Right lobe of liver (tissue), 6 donors: ENCODE data around the gene OR5H15. TPM values are rescaled to one million over a fixed set of nuclear protein-coding genes. Genes with fewer than 3 reads are reported as not detected.
"Not testable (repeated sequence)": the region's sequence is repeated elsewhere in the genome, so short reads cannot be mapped to it uniquely, and the experiment has no call there.

ENCODE experiments used
- ATAC-seq, 4 donors: fragments of 200-7000 bp; cut with Tn5 transposase; one replicate each; pipeline ENCODE4 v1.9.1; 2020; ENCODE audit warnings: mild to moderate bottlenecking in 4 of 4, moderate library complexity in 4 of 4
- DNase-seq, 3 donors: peaks; one replicate each; pipeline ENCODE4 v3.0.0-alpha.2; 2020
- H3K27ac ChIP-seq, 3 donors: fragments of 200-600 bp; one replicate each; pipeline ENCODE4 v1.8.0; 2022
- H3K27me3 ChIP-seq, 2 donors: fragments of 200-600 bp; one replicate each; pipeline ENCODE4 v1.8.0; 2022
- H3K36me3 ChIP-seq, 4 donors: fragments of 200-600 bp; sonication (generic) in 1 of 4; one replicate each; pipeline versions ENCODE4 v1.5.1 to v1.8.0; 2017 to 2022; ENCODE audit warnings: control low read depth in 1 of 4
- H3K4me1 ChIP-seq, 4 donors: fragments of 200-600 bp; sonication (generic) in 1 of 4; one replicate each; pipeline versions ENCODE4 v1.5.1 to v1.8.0; 2017 to 2022; ENCODE audit warnings: control low read depth in 1 of 4
- H3K4me3 ChIP-seq, 3 donors: fragments of 200-600 bp; one replicate each; pipeline ENCODE4 v1.8.0; 2022
- H3K9me3 ChIP-seq, 4 donors: fragments of 200-600 bp; sonication (generic) in 1 of 4; one replicate each; pipeline versions ENCODE4 v1.5.1 to v1.8.0; 2017 to 2022; ENCODE audit warnings: control low read depth in 1 of 4
- POLR2A ChIP-seq: fragments of 450-650 bp; IDR thresholded peaks from one replicate; pipeline ENCODE4 v1.6.1; 2017; ENCODE audit warnings: antibody characterized with exemption, mild to moderate bottlenecking
- WGBS: methylation state at CpG from one replicate; pipeline ENCODE4 v1.1.6; 2018; ENCODE audit warnings: low coverage, low lambda C conversion rate; ENCODE audit not compliant: insufficient coverage; ENCODE audit errors: missing lambda C conversion rate; 5-methylcytosine and 5-hydroxymethylcytosine counted together
- intact Hi-C, 2 donors: fragments of 100-400 bp; cut with DNase I; formaldehyde crosslinking; loops; one replicate each; pipeline versions ENCODE4 v1.11.2 to v1.14.1; 2022
- long read RNA-seq: library from polyadenylated mRNA; unstranded; transcript quantifications from one replicate; pipeline ENCODE4 v2.0.0, GENCODE V29; 2019
- total RNA-seq, 6 experiments: library from RNA; depleted of rRNA in 2 of 6; stranded (reverse); fragments of >200 nt in 2 of 6; fragmentation: NEBNext Ultra II Directional in 3 of 6; extraction: Animal tissue kit (Norgen Biotek cat#: 25700) in 3 of 6; gene quantifications; one replicate each; pipeline versions ENCODE4 v1.1.0 to v1.2.4, GENCODE V29; 2016 to 2023
- TF ChIP-seq, protein P1 (sequence below), 4 donors: fragments of 200-600 bp in 3 of 4; fragments of 450-650 bp in 1 of 4; IDR thresholded peaks; one replicate each; pipeline versions ENCODE4 v1.5.1 to v1.8.0; 2016 to 2022; ENCODE audit warnings: antibody characterized with exemption in 4 of 4, mild to moderate bottlenecking in 2 of 4
- donor health status: DM: no; HTN: yes; CAD: no.
- donor health status: DM: no; HTN: no; CAD: no.
- donor health status: DM: no; HTN: no; CAD: no.
- donor health status: DM: no; HTN: yes; CAD: no.
- donor health status: DM: no; HTN: yes; CAD: no.

OR5H15 gene
- not detected for total RNA-seq
- long read RNA-seq = 0 reads

DNA sequence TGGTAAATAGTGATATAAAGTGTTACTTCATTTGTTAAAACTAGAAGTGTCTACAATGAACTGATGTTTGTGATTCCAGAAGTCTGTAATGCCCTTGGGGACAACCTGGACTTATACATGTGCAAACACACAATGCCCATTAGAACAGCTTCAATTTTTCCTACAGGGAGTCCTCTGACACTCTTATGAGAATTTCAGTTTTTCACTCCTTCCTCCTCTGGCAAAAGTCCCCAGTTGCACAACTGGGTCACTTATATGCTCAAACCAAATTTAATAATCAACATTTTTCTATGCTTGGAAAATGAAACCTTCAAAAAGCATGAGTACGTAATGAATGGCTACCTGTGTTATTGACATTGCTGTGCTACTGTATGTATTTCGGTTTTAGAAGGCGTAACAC, at the start of gene OR5H15:
OR5H15 (plus strand) TSS at position 301 of the 400 bp plus-strand sequence. CDS start 2,004 bp downstream, outside the sequence.
- Histone ChIP-seq H3K36me3 (no peaks in the 10 kb centered on the region), H3K4me3 (no peak within 1 kb of the TSS), H3K27me3 (no peaks in the 10 kb centered on the region), H3K4me1 (no peaks in the 10 kb centered on the region), H3K27ac (no peak within 1 kb of the TSS), H3K9me3 (no peaks in the 10 kb centered on the region)
- ATAC-seq = no peak
- intact Hi-C loops = no loop called here
- TF ChIP-seq, protein P1, sequence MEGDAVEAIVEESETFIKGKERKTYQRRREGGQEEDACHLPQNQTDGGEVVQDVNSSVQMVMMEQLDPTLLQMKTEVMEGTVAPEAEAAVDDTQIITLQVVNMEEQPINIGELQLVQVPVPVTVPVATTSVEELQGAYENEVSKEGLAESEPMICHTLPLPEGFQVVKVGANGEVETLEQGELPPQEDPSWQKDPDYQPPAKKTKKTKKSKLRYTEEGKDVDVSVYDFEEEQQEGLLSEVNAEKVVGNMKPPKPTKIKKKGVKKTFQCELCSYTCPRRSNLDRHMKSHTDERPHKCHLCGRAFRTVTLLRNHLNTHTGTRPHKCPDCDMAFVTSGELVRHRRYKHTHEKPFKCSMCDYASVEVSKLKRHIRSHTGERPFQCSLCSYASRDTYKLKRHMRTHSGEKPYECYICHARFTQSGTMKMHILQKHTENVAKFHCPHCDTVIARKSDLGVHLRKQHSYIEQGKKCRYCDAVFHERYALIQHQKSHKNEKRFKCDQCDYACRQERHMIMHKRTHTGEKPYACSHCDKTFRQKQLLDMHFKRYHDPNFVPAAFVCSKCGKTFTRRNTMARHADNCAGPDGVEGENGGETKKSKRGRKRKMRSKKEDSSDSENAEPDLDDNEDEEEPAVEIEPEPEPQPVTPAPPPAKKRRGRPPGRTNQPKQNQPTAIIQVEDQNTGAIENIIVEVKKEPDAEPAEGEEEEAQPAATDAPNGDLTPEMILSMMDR (IDR thresholded peaks at IDR 0.05) = no peak
- no peak for TF ChIP-seq POLR2A
- DNase-seq = no peak
- 67% methylated on average over 3 of the region's 3 CpGs for WGBS

DNA sequence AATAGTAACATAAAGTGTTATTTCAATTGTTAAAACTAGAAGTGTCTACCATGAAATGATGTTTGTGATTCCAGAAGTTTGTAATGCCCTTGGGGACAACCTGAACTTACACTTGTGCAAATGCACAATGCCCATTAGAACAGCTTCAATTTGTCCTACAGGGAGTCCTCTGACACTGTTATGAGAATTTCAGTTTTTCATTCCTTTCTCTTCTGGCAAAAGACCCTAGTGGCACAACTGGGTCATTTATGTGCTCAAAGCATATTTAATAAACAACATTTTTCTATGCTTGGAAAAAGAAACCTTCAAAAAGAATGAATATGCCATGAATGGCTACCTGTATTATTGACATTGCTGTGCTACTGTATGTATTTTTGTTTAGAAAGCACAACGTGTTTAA, 36.1 kb upstream of the OR5H15 start, which contains the start of gene OR5H1:
OR5H1 (plus strand) TSS at position 301 of the 400 bp plus-strand sequence. CDS start 1,977 bp downstream, outside the sequence.
- Histone ChIP-seq H3K9me3 (no peaks in the 10 kb centered on the region), H3K4me3 (no peak within 1 kb of the TSS), H3K27ac (no peak within 1 kb of the TSS), H3K4me1 (no peaks in the 10 kb centered on the region), H3K27me3 (no peaks in the 10 kb centered on the region), H3K36me3 (no peaks in the 10 kb centered on the region)
- no peak for ATAC-seq
- TF ChIP-seq, protein P1 (IDR thresholded peaks at IDR 0.05) = no peak
- TF ChIP-seq POLR2A = no peak
- no peak for DNase-seq
- 28% methylated on average over 1 of the region's 1 CpG for WGBS
- intact Hi-C loops = no loop called here

DNA sequence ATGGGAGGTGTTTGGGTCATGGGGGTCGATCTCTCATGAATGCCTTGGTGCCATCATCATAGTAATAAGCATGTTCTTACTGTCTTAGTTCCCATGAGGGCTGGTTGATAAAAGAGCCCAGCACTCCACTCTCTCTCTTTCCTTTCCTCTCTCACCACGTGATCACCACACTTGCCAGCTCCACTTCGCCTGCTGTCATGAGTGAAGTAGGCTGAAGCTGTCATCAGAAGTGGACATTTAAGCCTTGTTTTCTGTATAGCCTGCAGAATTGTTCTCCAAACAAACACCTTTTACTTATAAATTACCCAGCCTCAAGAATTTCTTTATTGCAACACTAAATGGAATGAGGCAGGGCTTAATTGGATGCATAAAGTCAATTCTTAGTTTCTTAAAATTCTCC, 29.9 kb upstream of the OR5H15 start:
- no peak for ATAC-seq
- Histone ChIP-seq H3K36me3 (no peaks in the 10 kb centered on the region), H3K4me3 (no peak overlapping the region), H3K27me3 (no peaks in the 10 kb centered on the region), H3K4me1 (no peaks in the 10 kb centered on the region), H3K27ac (no peak overlapping the region), H3K9me3 (no peaks in the 10 kb centered on the region)
- intact Hi-C loops = no loop called here
- WGBS = 49% methylated on average over 3 of the region's 3 CpGs
- no peak for DNase-seq
- TF ChIP-seq, protein P1 (IDR thresholded peaks at IDR 0.05) = no peak
- TF ChIP-seq POLR2A = no peak

DNA sequence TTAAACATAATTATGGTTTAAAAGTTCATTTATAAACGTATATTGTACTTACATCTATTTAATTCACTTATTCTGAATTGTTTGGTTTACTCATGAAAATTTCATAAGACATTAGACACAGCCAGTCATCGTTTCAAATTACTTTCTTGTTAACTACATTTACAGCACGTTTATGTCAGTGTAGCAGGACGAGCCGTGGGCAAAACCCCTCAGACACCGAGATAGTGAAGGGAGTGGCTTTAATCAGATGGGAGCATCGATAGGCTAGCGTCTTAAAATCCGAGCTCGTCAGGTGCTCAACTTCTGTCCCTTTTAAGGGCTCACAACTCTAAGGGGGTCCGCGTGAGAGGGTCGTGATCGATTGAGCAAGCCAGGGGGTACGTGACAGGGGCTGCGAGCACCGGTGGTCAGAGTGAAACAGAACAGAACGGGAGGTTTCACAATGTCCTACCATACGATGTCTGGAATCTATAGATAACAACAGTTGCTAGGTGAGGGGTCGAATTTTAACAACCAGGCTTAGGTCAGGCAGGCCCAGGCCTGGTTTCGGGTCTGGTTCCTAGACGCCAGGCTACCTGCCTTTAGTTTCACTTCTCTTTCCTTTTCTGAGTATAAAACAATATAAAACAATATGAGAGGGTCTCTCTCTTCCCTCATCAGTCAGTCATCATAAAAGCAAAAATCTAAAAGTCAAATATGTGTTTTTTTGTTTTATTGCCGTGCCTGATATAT, 28.5 kb upstream of the OR5H15 start:
- 58% methylated on average over 21 of the region's 23 CpGs for WGBS
- H3K4me3 ChIP-seq, H3K27me3 ChIP-seq, DNase-seq, ATAC-seq, H3K9me3 ChIP-seq, intact Hi-C loops, H3K36me3 ChIP-seq, H3K27ac ChIP-seq, H3K4me1 ChIP-seq: not testable (repeated sequence)

DNA sequence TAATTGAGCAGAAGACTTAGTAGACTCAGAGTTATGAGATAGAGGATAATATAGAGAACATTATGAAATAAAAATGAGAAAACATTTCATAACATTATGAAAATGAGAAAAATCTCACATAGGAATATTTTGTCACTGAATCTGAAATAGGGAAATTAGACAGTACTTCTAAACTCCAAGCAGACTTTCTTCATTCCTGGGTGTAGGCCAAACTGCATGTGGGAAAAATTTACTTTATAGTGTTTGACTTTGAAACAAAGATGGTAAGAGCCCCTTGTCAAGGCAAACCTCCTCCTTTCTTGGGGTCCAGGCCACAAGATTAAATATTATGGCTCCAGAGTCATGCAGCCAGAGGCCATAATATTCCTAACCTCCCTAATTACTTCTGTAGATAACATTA, 26.0 kb upstream of the OR5H15 start:
- Histone ChIP-seq H3K9me3 (no peaks in the 10 kb centered on the region), H3K27ac (no peak overlapping the region), H3K27me3 (no peaks in the 10 kb centered on the region), H3K36me3 (no peaks in the 10 kb centered on the region), H3K4me1 (no peaks in the 10 kb centered on the region), H3K4me3 (no peak overlapping the region)
- DNase-seq (no peak), ATAC-seq (no peak)
- intact Hi-C loops = no loop called here
- TF ChIP-seq POLR2A = no peak
- TF ChIP-seq, protein P1 (IDR thresholded peaks at IDR 0.05) = no peak
